BJ (cell line): ENCODE data around the gene TUBGCP4. TPM values are rescaled to one million over a fixed set of nuclear protein-coding genes. Genes with fewer than 3 reads are reported as not detected.

Source experiments
- CTCF ChIA-PET: fragments of 350-600 bp; formaldehyde crosslinking; extraction: SDS; loops from one replicate; lab custom pipeline; 2021; ENCODE audit warnings: antibody characterized with exemption, inconsistent platforms; lab: Yijun Ruan, JAX
- POLR2A ChIA-PET: fragments of 300-600 bp; sonication (Branson Sonifier 250); formaldehyde crosslinking; extraction: SDS; loops from one replicate; lab custom pipeline; 2021; ENCODE audit warnings: antibody characterized with exemption; lab: Charles Lee
- DNase-seq: peaks from one replicate; pipeline ENCODE4 v3.0.0-alpha.2; 2011; ENCODE audit warnings: low read depth
- H3K27me3 ChIP-seq: 2 replicates; pipeline ENCODE4 v1.6.0; 2011; ENCODE audit warnings: low read length; ENCODE audit not compliant: control insufficient read depth, insufficient read depth
- H3K36me3 ChIP-seq: 2 replicates; pipeline ENCODE4 v1.5.1; 2011; ENCODE audit warnings: low read length; ENCODE audit not compliant: control insufficient read depth, insufficient read depth
- H3K4me3 ChIP-seq: 2 replicates; pipeline ENCODE4 v1.5.1; 2011; ENCODE audit warnings: low read depth, mild to moderate bottlenecking, control low read depth, low read length
- CTCF ChIP-seq: IDR thresholded peaks from 2 replicates; pipeline ENCODE4 v1.5.1; 2011; ENCODE audit warnings: low read depth, mild to moderate bottlenecking, control low read depth, inconsistent platforms, low read length, moderate library complexity; ENCODE audit not compliant: insufficient read depth
- polyA plus RNA-seq: library from polyadenylated mRNA; depleted of rRNA; stranded (reverse); fragments of >200 nt; gene quantifications from 2 replicates; pipeline ENCODE4 v1.2.3, GENCODE V29; 2011

TUBGCP4 gene
- polyA plus RNA-seq, 1 experiment: 10.3 TPM

DNA sequence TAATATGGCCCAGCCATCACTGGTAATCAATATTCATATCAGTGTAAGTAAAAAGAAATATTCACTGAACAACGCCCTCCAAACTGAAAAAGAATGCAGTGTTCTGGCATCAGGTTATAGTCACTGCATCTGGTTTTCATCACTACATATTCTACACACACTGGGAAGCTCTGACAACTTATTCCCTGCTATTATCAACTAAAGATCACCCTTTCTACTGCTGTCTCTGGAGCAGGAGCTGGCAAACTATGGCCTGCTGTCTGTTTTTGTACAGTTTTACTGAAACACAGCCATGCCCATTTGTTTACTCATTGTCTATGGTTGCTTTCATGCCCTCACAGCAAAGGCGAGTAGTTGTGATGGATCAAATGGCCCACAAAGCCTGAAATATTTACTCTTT is 35.3 kb downstream of the TUBGCP4 start:
- POLR2A ChIA-PET: no interaction called here
- Histone ChIP-seq H3K27me3 (no peaks in the 10 kb centered on the region), H3K36me3 (peaks cover 21% of the 10 kb centered on the region), H3K4me3 (no peak overlapping the region)
- CTCF ChIA-PET: interaction anchor here (1.1 to 1.6 kb wide), 2 partner anchors 11 kb away, joined by 3 read pairs; no protein-coding TSS in a partner anchor
- TF ChIP-seq CTCF: no peak
- no peak for DNase-seq

DNA sequence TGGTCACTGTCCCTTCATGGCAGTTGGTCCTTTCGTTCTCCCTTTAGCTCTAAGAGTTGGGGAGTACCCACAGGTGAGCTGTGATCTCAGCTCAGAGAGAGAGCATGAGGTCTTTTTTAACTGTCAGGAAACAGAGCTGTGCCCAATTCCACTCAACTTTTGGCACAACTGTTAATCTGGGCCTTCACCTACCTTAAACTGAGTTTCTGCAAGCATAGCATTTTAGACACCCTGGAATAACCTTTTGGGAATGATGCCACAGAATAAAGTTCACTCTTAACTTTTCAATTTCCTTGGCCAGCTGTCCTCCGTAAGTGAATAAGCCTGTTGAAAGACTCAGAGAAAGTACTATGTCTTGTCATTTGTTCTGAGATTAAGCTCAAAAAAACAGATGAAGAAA is 35.9 kb downstream of the TUBGCP4 start:
- peaks cover 21% of the 10 kb centered on the region for H3K36me3 ChIP-seq
- no peaks in the 10 kb centered on the region for H3K27me3 ChIP-seq
- POLR2A ChIA-PET: interaction anchor here (0.5 kb wide), 1 partner anchor 20 kb away, joined by 14 read pairs; no protein-coding TSS in a partner anchor
- TF ChIP-seq CTCF: no peak
- no peak for DNase-seq
- CTCF ChIA-PET: interaction anchor here (0.9 to 1.6 kb wide), 3 partner anchors 11 to 12 kb away, joined by 3 to 4 read pairs (median 3); no protein-coding TSS in a partner anchor
- H3K4me3 ChIP-seq: no peak overlapping the region

DNA sequence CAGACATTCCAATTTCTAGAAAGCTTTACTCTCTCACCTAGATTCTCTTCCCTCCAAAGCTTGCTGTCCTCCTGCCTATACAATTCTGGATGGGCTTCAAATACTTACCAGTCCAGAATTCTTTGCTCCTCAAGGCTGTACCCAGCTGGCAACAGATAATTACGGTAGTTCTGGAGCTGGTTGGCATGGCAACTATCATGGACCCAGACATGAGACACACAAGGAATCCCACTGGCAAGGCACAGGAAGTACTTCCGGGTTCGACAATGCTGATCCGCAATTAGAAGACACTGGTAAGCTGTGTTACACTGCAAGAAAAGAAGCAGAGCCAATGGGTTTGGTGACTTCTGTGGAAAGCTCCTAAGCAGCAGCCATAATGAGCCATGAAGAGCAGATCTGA is 37.9 kb downstream of the TUBGCP4 start:
- H3K27me3 ChIP-seq: no peaks in the 10 kb centered on the region
- DNase-seq: no peak
- no peak overlapping the region for H3K4me3 ChIP-seq
- CTCF ChIA-PET: no interaction called here
- TF ChIP-seq CTCF: no peak
- H3K36me3 ChIP-seq: peaks cover 27% of the 10 kb centered on the region
- POLR2A ChIA-PET: no interaction called here

DNA sequence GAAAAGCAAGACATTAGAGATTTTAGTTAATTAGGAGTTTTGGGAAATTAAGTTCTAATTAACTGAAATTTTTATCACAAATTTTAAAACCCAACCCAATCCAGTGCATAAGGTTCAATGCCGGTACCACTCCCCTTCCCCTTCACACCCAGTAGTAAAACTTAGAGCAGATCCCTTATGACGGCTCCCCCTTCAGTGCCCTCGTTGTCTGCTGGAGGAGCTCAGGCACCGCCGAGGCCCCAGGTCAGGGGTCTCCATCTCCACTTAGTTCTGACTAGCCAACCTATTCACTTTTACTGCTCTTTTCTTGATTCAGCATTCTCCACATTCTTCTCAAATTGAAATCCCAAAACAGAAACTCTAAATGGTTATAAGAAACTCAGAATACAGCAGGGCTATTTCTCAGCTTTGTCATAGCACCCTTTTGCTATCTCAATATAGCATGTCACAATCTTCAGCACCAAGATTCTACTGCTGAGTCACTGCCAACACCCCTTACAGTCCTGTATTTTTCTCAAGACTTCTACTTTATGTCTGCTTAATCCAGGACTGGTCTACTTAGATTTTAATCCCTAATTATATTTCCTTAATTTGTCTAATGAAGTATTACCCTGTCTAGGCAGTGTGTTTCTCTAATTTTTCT is 39.8 kb downstream of the TUBGCP4 start:
- Histone ChIP-seq H3K27me3 (no peaks in the 10 kb centered on the region), H3K36me3 (peaks cover 30% of the 10 kb centered on the region), H3K4me3 (no peak overlapping the region)
- ChIA-PET CTCF (interaction anchor here (1.9 kb wide), 1 partner anchor 16 kb away, joined by 4 read pairs; no protein-coding TSS in a partner anchor), POLR2A (no interaction called here)
- DNase-seq: no peak
- no peak for TF ChIP-seq CTCF

DNA sequence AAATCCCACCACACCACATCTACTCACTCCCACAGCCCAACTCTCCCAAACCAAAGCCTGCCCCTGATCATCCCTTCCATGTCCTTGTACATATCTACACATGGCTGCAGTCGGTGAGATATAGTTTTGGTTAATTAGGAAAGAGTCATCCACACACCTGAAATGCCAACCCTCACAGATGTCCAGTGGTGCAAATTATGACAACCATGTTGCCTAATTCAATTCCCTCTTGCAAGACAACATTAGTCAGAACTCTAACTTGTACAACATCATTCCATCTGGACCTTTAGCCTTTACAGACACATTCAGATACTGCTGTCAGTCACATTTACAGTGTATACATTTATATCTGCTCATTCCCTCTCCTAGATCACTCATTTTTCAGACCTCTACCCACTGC is 41.2 kb downstream of the TUBGCP4 start:
- CTCF ChIA-PET: no interaction called here

More for the DNA sequence above, 41.2 kb downstream of the TUBGCP4 start:
- POLR2A ChIA-PET: no interaction called here
- DNase-seq: no peak
- no peak for TF ChIP-seq CTCF
- H3K27me3 ChIP-seq: no peaks in the 10 kb centered on the region
- no peak overlapping the region for H3K4me3 ChIP-seq
- peaks cover 28% of the 10 kb centered on the region for H3K36me3 ChIP-seq
